ENCODE measurements around the gene NPAS3.

DNA sequence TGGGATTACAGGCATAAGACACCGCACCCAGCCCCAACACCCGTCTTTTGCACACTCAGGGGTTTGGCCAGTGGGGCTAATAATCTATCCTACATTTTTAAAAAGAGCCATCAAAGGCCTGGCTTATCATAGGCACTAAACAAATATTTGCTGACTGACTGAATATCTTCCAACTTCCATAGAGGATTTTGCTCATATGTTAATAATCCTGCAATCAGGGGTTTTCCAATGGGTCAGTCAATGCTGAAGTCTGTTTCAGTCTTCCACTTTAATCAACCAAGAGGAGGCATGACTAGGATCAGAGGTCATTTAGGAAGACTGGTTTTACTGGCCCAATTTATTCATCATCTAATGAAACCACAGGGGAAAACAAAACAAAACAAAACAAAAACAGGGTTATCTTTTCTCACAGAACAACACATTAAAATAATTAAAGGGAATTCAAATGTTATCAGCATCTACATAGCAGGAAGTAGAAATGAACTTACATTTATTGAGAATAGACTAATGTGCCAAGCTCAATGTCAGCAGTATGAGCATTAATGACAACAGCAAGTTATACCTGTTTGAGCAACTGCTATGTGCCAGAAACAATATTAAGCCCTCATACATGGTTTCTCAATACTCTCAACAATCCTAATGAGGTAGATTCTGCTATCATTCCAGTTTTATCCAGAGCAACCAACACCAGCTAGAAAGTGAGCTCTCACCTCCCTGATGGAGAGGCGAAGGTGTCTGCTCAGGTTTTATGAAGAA lies 640.0 kb downstream of the NPAS3 start:
- TF ChIP-seq POLR2AphosphoS5 (IDR thresholded peaks at IDR 0.05) (no peak), POLR2A (IDR thresholded peaks at IDR 0.05) (no peak)
- TF ChIP-seq, protein P1, sequence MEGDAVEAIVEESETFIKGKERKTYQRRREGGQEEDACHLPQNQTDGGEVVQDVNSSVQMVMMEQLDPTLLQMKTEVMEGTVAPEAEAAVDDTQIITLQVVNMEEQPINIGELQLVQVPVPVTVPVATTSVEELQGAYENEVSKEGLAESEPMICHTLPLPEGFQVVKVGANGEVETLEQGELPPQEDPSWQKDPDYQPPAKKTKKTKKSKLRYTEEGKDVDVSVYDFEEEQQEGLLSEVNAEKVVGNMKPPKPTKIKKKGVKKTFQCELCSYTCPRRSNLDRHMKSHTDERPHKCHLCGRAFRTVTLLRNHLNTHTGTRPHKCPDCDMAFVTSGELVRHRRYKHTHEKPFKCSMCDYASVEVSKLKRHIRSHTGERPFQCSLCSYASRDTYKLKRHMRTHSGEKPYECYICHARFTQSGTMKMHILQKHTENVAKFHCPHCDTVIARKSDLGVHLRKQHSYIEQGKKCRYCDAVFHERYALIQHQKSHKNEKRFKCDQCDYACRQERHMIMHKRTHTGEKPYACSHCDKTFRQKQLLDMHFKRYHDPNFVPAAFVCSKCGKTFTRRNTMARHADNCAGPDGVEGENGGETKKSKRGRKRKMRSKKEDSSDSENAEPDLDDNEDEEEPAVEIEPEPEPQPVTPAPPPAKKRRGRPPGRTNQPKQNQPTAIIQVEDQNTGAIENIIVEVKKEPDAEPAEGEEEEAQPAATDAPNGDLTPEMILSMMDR (IDR thresholded peaks at IDR 0.05): no peak
